Stimulated activated naive CD4-positive, alpha-beta T cell treated with Interleukin-2 at 50 U/mL for 16 hours (primary cell): ENCODE measurements around the gene RHEB.

ENCODE experiments used
- DNase-seq: peaks from one replicate; lab custom pipeline; 2025; lab: John Stamatoyannopoulos, UW

RHEB gene

DNA sequence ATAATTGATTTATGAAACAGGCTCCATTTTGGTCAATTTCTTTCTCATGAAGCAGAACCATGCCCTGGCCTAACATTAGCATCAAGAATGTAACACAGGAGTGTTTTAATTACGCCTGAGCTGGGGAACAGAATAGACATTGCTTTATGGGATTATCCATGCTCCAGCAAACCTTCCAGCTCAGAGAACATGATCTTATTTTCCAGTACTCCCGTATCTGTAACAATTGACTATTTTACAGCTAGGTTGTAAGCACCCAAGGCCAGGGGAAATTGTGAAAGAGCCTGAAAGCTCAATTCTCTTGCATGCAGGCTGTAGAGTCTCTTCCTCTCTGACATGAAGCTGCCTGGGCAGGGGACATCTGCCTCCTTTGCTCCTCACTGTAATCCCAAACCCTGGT, 49.0 kb downstream of the RHEB start:
- no peak for DNase-seq

DNA sequence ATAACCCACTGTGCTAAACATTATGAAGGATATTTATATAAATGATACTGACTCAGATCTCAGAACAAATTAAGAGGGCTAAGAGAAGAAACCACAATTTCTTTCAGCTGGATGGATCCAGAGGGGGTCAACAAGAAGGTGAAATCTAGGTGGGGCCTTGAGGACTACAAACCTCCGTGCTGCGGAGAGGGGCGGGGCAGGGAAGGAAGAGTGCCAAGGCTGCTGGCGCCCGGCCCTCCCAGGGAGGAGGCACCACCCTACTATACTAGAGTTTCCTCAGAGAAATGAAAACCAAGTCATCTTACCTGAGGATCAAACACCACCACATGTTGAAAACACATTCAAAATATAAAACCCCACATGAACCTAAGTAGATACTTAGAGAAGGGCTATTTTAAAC, 50.4 kb downstream of the RHEB start:
- no peak for DNase-seq

- no peak for DNase-seq
These were observed 51.3 kb downstream of the RHEB start for GRCh38 chr7:151468217-151469018.

GRCh38 chr7:151465169-151465568, 54.5 kb downstream of the RHEB start:
- no peak for DNase-seq

GRCh38 chr7:151462306-151462779, 57.4 kb downstream of the RHEB start:
- DNase-seq = no peak

- no peak for DNase-seq
These were observed 57.8 kb downstream of the RHEB start for GRCh38 chr7:151461942-151462230.

DNA sequence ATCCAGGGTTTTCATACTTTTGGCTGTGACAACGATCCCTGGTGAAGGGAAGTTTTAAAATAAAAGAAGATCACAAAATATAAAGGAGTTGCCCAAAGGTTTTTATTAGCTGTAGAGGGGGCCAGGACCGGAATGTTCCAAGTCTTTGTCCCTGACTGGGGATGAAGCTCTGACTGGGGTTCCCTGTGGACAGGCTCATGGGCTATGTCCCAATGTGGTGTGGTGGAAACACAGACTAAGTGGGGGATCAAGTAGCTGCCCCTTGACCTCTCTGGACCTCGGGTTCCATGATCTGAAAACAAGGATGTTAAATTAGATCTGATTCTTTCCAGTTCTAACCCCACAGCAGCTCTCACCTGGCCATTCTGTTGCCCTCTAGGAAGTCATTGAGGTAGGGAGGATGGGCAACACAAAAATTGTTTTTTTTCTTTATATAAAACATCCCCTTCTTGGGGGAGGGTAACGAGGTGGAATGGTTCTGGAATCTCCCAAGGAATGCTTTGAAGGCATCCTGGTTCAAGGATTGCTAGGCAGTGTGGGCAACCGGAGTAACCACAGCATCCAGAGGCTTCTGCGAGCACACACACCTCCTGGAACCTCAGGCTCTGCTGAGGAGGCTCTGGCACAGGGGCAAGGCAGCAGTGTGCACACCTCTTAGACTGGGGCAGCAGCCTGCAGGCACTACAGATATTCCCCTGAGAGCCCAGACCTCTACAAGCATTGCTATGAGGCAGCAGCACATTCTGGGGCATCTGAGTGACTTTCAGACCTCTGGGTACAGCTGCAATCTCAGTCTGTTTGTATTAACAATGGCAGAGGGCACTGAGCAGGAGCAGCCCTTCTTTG, 58.4 kb downstream of the RHEB start:
- no peak for DNase-seq

DNA sequence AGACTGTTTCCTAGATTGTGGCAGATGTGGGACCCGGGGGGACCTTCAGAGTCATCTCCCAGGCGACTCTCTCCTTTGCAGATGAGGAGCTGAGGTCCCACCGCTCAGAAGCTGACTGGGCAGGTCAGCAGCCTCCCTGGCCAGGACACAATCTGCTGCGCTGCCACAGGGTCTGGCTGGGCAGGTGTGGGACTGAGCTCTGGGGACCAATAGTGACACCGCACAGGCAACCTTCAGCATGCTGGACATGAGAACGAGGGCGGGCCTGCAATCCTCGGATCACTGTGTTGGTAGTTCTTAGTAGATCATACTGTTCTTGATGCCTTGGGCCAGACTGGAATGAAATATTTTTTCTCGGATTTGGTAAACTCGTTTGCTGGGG, 59.2 kb downstream of the RHEB start:
- no peak for DNase-seq

- DNase-seq = no peak
These were observed 59.8 kb downstream of the RHEB start for GRCh38 chr7:151459726-151460473.

- DNase-seq = no peak
These were observed 62.2 kb downstream of the RHEB start for GRCh38 chr7:151457534-151457933.

DNA sequence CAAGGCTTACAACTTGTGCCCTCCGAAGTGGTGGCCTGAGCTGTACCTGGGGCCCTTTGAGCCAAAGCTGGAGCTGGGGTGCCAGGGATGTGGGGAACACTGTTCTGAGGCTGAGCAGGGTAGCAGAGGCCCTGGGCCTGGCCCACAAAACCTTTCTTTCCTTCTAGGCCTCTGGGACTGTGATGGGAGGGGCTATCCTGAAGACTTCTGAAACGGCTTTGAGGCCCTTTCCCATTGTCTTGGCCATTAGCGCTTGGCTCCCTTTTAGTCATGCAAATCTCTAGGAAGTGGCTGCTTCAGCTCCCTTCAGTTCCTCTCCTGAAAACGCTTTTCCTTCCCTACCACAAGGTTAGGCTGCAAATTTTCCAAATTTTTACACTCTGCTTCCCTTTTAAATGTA, 62.9 kb downstream of the RHEB start:
- DNase-seq = no peak

DNA sequence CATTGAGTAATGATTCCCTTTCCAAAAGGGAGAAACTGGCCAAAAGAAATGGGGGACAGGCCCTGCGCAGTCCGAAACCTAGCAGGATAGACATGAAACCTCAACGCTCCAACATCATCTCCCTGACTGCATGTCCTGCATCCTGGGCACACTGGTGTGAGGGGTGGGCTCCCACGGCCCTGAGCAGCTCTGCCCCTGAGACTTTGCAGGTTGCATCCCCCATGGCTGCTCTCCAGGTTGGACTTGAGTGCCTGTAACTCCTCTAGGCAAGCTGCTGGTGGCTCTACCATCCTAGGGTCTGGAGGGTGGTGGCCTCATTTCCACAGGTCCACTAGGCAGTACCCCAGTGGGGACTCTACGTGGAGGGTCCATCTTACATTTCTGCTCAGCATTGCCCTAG, 63.4 kb downstream of the RHEB start:
- no peak for DNase-seq

- no peak for DNase-seq
These were observed 64.0 kb downstream of the RHEB start for GRCh38 chr7:151455690-151456089.

- no peak for DNase-seq
These were observed 64.7 kb downstream of the RHEB start for GRCh38 chr7:151454932-151455530.

GRCh38 chr7:151454305-151454704, 65.4 kb downstream of the RHEB start:
- DNase-seq = no peak

- no peak for DNase-seq
These were observed 66.3 kb downstream of the RHEB start for GRCh38 chr7:151453326-151453791.

DNA sequence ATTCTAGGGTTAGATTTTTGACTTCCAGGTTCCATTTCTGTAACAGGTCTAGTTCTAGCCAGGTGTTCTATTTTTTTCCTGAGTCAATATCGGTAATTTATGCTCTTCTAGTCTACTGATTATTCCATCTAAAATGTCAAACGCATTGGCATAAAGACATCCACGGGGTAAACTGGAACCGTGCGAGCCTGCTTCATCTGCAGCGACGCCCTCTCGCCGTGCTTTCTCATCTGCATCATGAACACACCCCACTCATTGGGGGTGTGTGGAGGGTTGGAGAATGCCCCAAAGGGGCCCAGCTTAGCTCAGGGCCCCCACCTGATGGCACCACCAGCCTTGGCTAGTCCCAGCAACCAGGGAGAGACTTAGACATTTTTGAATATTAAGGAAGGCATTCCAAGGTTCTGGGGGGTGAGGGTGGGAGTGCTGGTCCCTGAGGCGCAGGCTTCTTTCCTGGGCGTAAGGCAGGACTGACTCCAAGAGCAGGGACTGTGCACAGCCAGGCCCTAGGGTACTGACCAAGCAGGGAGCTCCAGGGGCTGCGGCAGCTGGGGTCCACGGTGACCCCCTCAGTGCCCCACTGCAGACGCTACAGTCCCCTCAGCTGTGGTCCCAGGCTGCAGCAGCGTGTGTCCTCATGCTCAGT, 66.9 kb downstream of the RHEB start:
- no peak for DNase-seq

DNA sequence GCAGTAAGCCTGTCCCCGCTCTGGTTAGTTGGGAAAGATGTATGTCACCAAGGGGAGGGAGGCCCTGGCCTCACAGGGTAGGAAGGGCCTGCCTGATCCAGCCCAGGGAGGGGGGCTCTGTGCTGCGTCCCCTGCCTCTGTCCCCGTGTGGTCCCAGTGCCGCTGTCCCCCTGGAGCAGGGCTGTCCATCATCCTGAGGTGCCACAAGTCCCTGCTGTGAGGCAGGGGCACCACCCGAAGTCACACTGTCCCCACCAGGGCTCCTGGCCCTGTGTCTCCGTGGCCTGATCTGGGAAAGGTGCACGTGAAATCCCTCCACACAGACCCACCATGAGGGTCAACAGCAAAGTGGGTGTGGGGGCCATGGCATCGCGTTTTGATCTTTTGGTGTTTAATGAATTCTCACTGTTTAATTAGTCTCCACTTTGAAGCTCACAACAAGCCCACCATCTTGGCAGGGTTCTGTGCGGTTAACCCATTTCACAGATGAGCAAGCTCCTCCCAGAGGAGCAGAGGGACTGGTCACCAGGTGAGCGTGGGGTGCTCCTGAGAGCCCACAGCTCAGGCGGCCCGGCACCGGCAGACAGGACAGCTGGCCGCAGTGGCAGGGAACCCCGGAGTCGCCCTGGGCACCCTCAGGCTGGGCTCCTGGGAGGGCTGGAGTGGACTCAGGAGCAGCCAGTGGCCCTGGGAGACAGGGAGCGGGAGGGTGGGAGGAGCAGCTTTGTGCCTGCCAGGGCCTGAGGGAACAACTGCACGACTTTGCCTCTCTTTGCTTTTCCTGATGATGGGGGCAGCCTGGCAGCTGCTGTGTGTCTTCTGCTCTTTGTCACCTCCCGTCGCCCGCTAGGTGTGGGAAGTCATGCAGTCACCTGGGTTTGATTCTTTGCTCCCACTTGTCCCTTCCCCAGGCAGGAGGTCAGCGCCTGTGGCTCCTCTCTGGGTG, 67.8 kb downstream of the RHEB start:
- no peak for DNase-seq

DNA sequence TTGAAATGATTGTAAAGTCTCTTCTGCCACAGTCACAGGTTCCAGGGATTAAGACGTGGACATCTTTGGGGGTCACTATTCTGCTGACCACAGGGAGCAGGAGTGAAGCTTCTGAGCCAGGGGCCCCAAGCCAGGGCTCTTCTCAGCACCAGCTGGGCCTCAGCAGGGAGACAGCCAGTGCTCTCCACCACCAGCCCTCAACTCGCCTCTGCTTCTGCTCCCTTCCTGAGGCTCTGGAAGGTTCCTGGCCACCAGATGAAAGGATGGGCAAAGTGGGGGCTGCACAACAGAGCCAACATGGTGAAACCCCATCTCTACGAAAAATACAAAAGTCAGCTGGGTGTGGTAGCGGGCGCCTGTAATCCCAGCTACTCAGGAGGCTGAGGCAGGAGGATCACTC, 68.5 kb downstream of the RHEB start:
- DNase-seq = no peak

- no peak for DNase-seq
These were observed 69.7 kb downstream of the RHEB start for GRCh38 chr7:151449990-151450389.
